Liver (tissue), 9 donors: ENCODE results near the gene ZNF888. TPM values are rescaled to one million over a fixed set of nuclear protein-coding genes. Genes with fewer than 3 reads are reported as not detected.

ENCODE experiments used
- DNase-seq: peaks from one replicate; pipeline ENCODE4 v3.0.0-alpha.2; 2017; ENCODE audit warnings: low spot score
- H3K27ac ChIP-seq, 2 donors: one replicate each; pipeline ENCODE4 v1.7.0; 2013; ENCODE audit warnings: inconsistent platforms in 2 of 2, low read length in 2 of 2, control low read depth in 1 of 2, low read depth in 1 of 2, mild to moderate bottlenecking in 1 of 2
- H3K27me3 ChIP-seq, 4 donors: one replicate each; pipeline versions ENCODE4 v1.6.1 to v1.7.0; 2013; ENCODE audit warnings: low read length in 3 of 4, inconsistent platforms in 1 of 4, mild to moderate bottlenecking in 1 of 4, moderate library complexity in 1 of 4; ENCODE audit not compliant: control insufficient read depth in 4 of 4, insufficient read depth in 4 of 4
- H3K36me3 ChIP-seq, 4 donors: one replicate each; pipeline versions ENCODE4 v1.6.1 to v1.7.0; 2013; ENCODE audit warnings: low read length in 3 of 4, mild to moderate bottlenecking in 3 of 4, low read depth in 1 of 4, moderate library complexity in 1 of 4; ENCODE audit not compliant: control insufficient read depth in 4 of 4, insufficient read depth in 3 of 4
- H3K4me1 ChIP-seq, 4 donors: one replicate each; pipeline versions ENCODE4 v1.6.1 to v1.7.0; 2013; ENCODE audit warnings: low read length in 3 of 4, mild to moderate bottlenecking in 3 of 4, moderate library complexity in 1 of 4; ENCODE audit not compliant: control insufficient read depth in 4 of 4, insufficient read depth in 4 of 4
- H3K4me3 ChIP-seq, 3 donors: one replicate each; pipeline versions ENCODE4 v1.6.1 to v1.7.0; 2013; ENCODE audit warnings: low read length in 3 of 3, control low read depth in 1 of 3, low read depth in 1 of 3, mild to moderate bottlenecking in 1 of 3
- H3K9ac ChIP-seq, 2 donors: one replicate each; pipeline ENCODE4 v1.7.0; 2013; ENCODE audit warnings: low read length in 2 of 2, mild to moderate bottlenecking in 2 of 2, moderate library complexity in 2 of 2, control low read depth in 1 of 2, low read depth in 1 of 2
- H3K9me3 ChIP-seq, 4 donors: one replicate each; pipeline versions ENCODE4 v1.6.1 to v1.7.0; 2013; ENCODE audit warnings: low read length in 3 of 4; ENCODE audit not compliant: control insufficient read depth in 4 of 4
- EGR1 ChIP-seq, 2 donors: IDR thresholded peaks; 2 replicates each; pipeline ENCODE4 v1.6.1; 2016 to 2018; ENCODE audit warnings: antibody characterized with exemption in 2 of 2, low read depth in 2 of 2
- FOXA1 ChIP-seq: IDR thresholded peaks from 2 replicates; pipeline ENCODE4 v1.6.1; 2016; ENCODE audit warnings: antibody characterized with exemption
- FOXA2 ChIP-seq: IDR thresholded peaks from 2 replicates; pipeline ENCODE4 v1.6.1; 2016; ENCODE audit warnings: antibody characterized with exemption
- GABPA ChIP-seq, 2 donors: IDR thresholded peaks in 1 of 2; conservative IDR thresholded peaks in 1 of 2; 2 replicates each; pipeline ENCODE4 v1.6.1; 2016; ENCODE audit warnings: antibody characterized with exemption in 2 of 2, mild to moderate bottlenecking in 1 of 2, moderate library complexity in 1 of 2
- HNF4A ChIP-seq, 2 donors: conservative IDR thresholded peaks; 2 replicates each; pipeline ENCODE4 v1.6.1; 2016; ENCODE audit warnings: antibody characterized with exemption in 2 of 2, mild to moderate bottlenecking in 2 of 2
- HNF4G ChIP-seq: IDR thresholded peaks from 2 replicates; pipeline ENCODE4 v1.6.1; 2016; ENCODE audit warnings: antibody characterized with exemption
- JUND ChIP-seq, 2 donors: IDR thresholded peaks; 2 replicates each; pipeline ENCODE4 v1.6.1; 2016; ENCODE audit warnings: antibody characterized with exemption in 2 of 2
- NR2F2 ChIP-seq: IDR thresholded peaks from 2 replicates; pipeline ENCODE4 v1.6.1; 2016; ENCODE audit warnings: antibody characterized with exemption
- RAD21 ChIP-seq, 2 donors: IDR thresholded peaks; 2 replicates each; pipeline ENCODE4 v1.6.1; 2016; ENCODE audit warnings: antibody characterized with exemption in 2 of 2, mild to moderate bottlenecking in 2 of 2
- RXRA ChIP-seq, 2 donors: IDR thresholded peaks; 2 replicates each; pipeline ENCODE4 v1.6.1; 2017 to 2018; ENCODE audit warnings: antibody characterized with exemption in 2 of 2, mild to moderate bottlenecking in 1 of 2
- SP1 ChIP-seq: IDR thresholded peaks from 2 replicates; pipeline ENCODE4 v1.6.1; 2018; ENCODE audit warnings: antibody characterized with exemption, mild to moderate bottlenecking
- YY1 ChIP-seq: IDR thresholded peaks from 2 replicates; pipeline ENCODE4 v1.6.1; 2016; ENCODE audit warnings: antibody characterized with exemption, mild to moderate bottlenecking
- WGBS: extraction: QIAGEN DNeasy Blood & Tissue Kit; methylation state at CpG from one replicate; pipeline ENCODE4 v1.1.7; 2013; 5-methylcytosine and 5-hydroxymethylcytosine counted together
- polyA plus RNA-seq, 2 donors: library from polyadenylated mRNA; stranded (reverse) in 1 of 2; unstranded in 1 of 2; fragments of 200-250 nt in 1 of 2; fragments of >200 nt in 1 of 2; fragmentation: Nextera tagmentation in 1 of 2; extraction: Ambion mirVana in 1 of 2; gene quantifications; one replicate each; pipeline versions ENCODE4 v1.2.1 to v1.2.3, GENCODE V29; 2013 to 2015
- total RNA-seq, 2 donors: library from RNA; depleted of rRNA; stranded (reverse); fragments of >200 nt; gene quantifications; one replicate each; pipeline ENCODE4 v1.2.3, GENCODE V29; 2014
- TF ChIP-seq, protein P1 (sequence below): IDR thresholded peaks from 2 replicates; pipeline ENCODE4 v1.6.1; 2016; ENCODE audit warnings: antibody characterized with exemption
- TF ChIP-seq, protein P2 (sequence below): IDR thresholded peaks from 2 replicates; pipeline ENCODE4 v1.6.1; 2016; ENCODE audit warnings: antibody characterized with exemption
- TF ChIP-seq, protein P3 (sequence below): IDR thresholded peaks from 2 replicates; pipeline ENCODE4 v1.6.1; 2016; ENCODE audit warnings: antibody characterized with exemption, mild to moderate bottlenecking
- TF ChIP-seq, protein P4 (sequence below): IDR thresholded peaks from 2 replicates; pipeline ENCODE4 v1.6.1; 2016; ENCODE audit warnings: antibody characterized with exemption
- donor health status: healthy.
- donor health status: healthy.
- donor health status: healthy.
- donor health status: healthy.
- donor health status: healthy.

The ZNF888 gene
- total and polyA plus RNA-seq, 4 donors = 0.11 to 9.0 (median 0.71) TPM

GRCh38 chr19:52963247-52963618, 40.0 kb upstream of the ZNF888 start:
- peaks cover 11 to 33% (median 17%) of the 10 kb centered on the region in 4 donors for H3K9me3 ChIP-seq
- DNase-seq = no peak
- H3K9ac ChIP-seq = peak overlapping the region in 1 of 2 donors; percentile 84

GRCh38 chr19:52962394-52963246, 39.4 kb upstream of the ZNF888 start, which contains the start of gene ZNF816:
Gene ZNF816, minus strand, starts transcription at chr19:52962881. Its CDS starts 6,792 bp downstream, at chr19:52956089.
- Histone ChIP-seq H3K27ac (peak within 1 kb of the TSS; percentile 16 to 25), H3K27me3 (no peaks in the 10 kb centered on the region)
- 2% methylated on average over 55 of the region's 55 CpGs for WGBS
- TF ChIP-seq RXRA (IDR thresholded peaks at IDR 0.05) = peak; percentile 3 to 27
- TF ChIP-seq NR2F2 = no peak
- TF ChIP-seq YY1 = peak; percentile 38
- TF ChIP-seq, protein P1, sequence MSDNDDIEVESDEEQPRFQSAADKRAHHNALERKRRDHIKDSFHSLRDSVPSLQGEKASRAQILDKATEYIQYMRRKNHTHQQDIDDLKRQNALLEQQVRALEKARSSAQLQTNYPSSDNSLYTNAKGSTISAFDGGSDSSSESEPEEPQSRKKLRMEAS = peak; percentile 19
- TF ChIP-seq GABPA (IDR thresholded peaks at IDR 0.05 in 1 of 2, conservative IDR thresholded peaks at IDR 0.05 in 1 of 2) = peak; percentile 46 to 85
- TF ChIP-seq EGR1 (IDR thresholded peaks at IDR 0.05; ENCODE audit: low read depth in 2 of 2) = peak; percentile 95 to 96
- TF ChIP-seq HNF4G = no peak
- TF ChIP-seq FOXA1 = no peak
- TF ChIP-seq SP1 = peak; percentile 87
- peak in 1 of 2 donors; percentile 4 for TF ChIP-seq JUND (IDR thresholded peaks at IDR 0.05)
- TF ChIP-seq FOXA2 = no peak
- TF ChIP-seq, protein P2, sequence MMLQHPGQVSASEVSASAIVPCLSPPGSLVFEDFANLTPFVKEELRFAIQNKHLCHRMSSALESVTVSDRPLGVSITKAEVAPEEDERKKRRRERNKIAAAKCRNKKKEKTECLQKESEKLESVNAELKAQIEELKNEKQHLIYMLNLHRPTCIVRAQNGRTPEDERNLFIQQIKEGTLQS = no peak
- TF ChIP-seq HNF4A (conservative IDR thresholded peaks at IDR 0.05) = peak; percentile 66 to 68
- peak; percentile 4 to 58 for TF ChIP-seq RAD21 (IDR thresholded peaks at IDR 0.05)
- TF ChIP-seq, protein P3, sequence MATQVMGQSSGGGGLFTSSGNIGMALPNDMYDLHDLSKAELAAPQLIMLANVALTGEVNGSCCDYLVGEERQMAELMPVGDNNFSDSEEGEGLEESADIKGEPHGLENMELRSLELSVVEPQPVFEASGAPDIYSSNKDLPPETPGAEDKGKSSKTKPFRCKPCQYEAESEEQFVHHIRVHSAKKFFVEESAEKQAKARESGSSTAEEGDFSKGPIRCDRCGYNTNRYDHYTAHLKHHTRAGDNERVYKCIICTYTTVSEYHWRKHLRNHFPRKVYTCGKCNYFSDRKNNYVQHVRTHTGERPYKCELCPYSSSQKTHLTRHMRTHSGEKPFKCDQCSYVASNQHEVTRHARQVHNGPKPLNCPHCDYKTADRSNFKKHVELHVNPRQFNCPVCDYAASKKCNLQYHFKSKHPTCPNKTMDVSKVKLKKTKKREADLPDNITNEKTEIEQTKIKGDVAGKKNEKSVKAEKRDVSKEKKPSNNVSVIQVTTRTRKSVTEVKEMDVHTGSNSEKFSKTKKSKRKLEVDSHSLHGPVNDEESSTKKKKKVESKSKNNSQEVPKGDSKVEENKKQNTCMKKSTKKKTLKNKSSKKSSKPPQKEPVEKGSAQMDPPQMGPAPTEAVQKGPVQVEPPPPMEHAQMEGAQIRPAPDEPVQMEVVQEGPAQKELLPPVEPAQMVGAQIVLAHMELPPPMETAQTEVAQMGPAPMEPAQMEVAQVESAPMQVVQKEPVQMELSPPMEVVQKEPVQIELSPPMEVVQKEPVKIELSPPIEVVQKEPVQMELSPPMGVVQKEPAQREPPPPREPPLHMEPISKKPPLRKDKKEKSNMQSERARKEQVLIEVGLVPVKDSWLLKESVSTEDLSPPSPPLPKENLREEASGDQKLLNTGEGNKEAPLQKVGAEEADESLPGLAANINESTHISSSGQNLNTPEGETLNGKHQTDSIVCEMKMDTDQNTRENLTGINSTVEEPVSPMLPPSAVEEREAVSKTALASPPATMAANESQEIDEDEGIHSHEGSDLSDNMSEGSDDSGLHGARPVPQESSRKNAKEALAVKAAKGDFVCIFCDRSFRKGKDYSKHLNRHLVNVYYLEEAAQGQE = no peak

More at GRCh38 chr19:52963247-52963618, 40.0 kb upstream of the ZNF888 start:
- TF ChIP-seq SP1 = no peak
- TF ChIP-seq, protein P4, sequence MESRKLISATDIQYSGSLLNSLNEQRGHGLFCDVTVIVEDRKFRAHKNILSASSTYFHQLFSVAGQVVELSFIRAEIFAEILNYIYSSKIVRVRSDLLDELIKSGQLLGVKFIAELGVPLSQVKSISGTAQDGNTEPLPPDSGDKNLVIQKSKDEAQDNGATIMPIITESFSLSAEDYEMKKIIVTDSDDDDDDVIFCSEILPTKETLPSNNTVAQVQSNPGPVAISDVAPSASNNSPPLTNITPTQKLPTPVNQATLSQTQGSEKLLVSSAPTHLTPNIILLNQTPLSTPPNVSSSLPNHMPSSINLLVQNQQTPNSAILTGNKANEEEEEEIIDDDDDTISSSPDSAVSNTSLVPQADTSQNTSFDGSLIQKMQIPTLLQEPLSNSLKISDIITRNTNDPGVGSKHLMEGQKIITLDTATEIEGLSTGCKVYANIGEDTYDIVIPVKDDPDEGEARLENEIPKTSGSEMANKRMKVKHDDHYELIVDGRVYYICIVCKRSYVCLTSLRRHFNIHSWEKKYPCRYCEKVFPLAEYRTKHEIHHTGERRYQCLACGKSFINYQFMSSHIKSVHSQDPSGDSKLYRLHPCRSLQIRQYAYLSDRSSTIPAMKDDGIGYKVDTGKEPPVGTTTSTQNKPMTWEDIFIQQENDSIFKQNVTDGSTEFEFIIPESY = no peak
- no peak for TF ChIP-seq JUND (IDR thresholded peaks at IDR 0.05)
- TF ChIP-seq, protein P3 = no peak
- no peak for TF ChIP-seq FOXA2
- no peak for TF ChIP-seq FOXA1
- no peak for TF ChIP-seq HNF4G
- TF ChIP-seq NR2F2 = no peak
- peak overlapping the region; percentile 2 to 25 for H3K27ac ChIP-seq
- H3K4me3 ChIP-seq = peak overlapping the region; percentile 11 to 79 (median 69)
- no peaks in the 10 kb centered on the region for H3K27me3 ChIP-seq
- H3K36me3 ChIP-seq = peaks cover 0 to 2% (median 0%) of the 10 kb centered on the region in 4 donors
- H3K4me1 ChIP-seq = peaks cover 2 to 10% (median 4%) of the 10 kb centered on the region in 4 donors
- WGBS = 8% methylated on average over 12 of the region's 12 CpGs

More at GRCh38 chr19:52962394-52963246, 39.4 kb upstream of the ZNF888 start, which contains the start of gene ZNF816:
- Histone ChIP-seq H3K4me1 (peaks cover 2 to 10% (median 4%) of the 10 kb centered on the region in 4 donors), H3K36me3 (peaks cover 0 to 2% (median 0%) of the 10 kb centered on the region in 4 donors), H3K9ac (peak within 1 kb of the TSS in 1 of 2 donors; percentile 84), H3K4me3 (peak within 1 kb of the TSS; percentile 69 to 79 (median 78)), H3K9me3 (peaks cover 10 to 34% (median 18%) of the 10 kb centered on the region in 4 donors)
- DNase-seq = peak; percentile 98
